ENCODE results near the gene FNDC3A.
"Not testable (repeated sequence)": the region's sequence is repeated elsewhere in the genome, so short reads cannot be mapped to it uniquely, and the experiment has no call there.

Gene FNDC3A

GRCh38 chr13:49062297-49062896 lies 86.7 kb downstream of the FNDC3A start:
- DNase-seq (ENCODE audit: insufficient read length, low spot score) (no peak), FAIRE-seq (no peak)
- TF ChIP-seq CTCF (IDR thresholded peaks at IDR 0.05; ENCODE audit: insufficient read depth, missing control alignments), result no peak

- TF ChIP-seq CTCF (IDR thresholded peaks at IDR 0.05; ENCODE audit: insufficient read depth, missing control alignments), result no peak
- FAIRE-seq (no peak), DNase-seq (ENCODE audit: insufficient read length, low spot score) (no peak)
Observed at GRCh38 chr13:49063011-49063410, 87.3 kb downstream of the FNDC3A start.

- FAIRE-seq (no peak), DNase-seq (ENCODE audit: insufficient read length, low spot score) (no peak)
- no peak for TF ChIP-seq CTCF (IDR thresholded peaks at IDR 0.05; ENCODE audit: insufficient read depth, missing control alignments)
Observed at GRCh38 chr13:49063497-49063896, 87.8 kb downstream of the FNDC3A start.

- FAIRE-seq, result no peak
- no peak for DNase-seq (ENCODE audit: insufficient read length, low spot score)
- no peak for TF ChIP-seq CTCF (IDR thresholded peaks at IDR 0.05; ENCODE audit: insufficient read depth, missing control alignments)
Observed at GRCh38 chr13:49064476-49064875, 88.8 kb downstream of the FNDC3A start.

GRCh38 chr13:49066856-49067255 lies 91.1 kb downstream of the FNDC3A start:
- no peak for DNase-seq (ENCODE audit: insufficient read length, low spot score)
- no peak for FAIRE-seq
- TF ChIP-seq CTCF (IDR thresholded peaks at IDR 0.05; ENCODE audit: insufficient read depth, missing control alignments), result no peak

- not testable (repeated sequence) for FAIRE-seq
Observed at GRCh38 chr13:49068498-49068897, 92.8 kb downstream of the FNDC3A start.

GRCh38 chr13:49070021-49070420 lies 94.3 kb downstream of the FNDC3A start:
- not testable (repeated sequence) for FAIRE-seq; DNase-seq (ENCODE audit: insufficient read length, low spot score)

More at GRCh38 chr13:49068498-49068897, 92.8 kb downstream of the FNDC3A start:
- not testable (repeated sequence) for DNase-seq (ENCODE audit: insufficient read length, low spot score)

- TF ChIP-seq CTCF (IDR thresholded peaks at IDR 0.05; ENCODE audit: insufficient read depth, missing control alignments), result no peak
- no peak for DNase-seq (ENCODE audit: insufficient read length, low spot score)
- FAIRE-seq, result no peak
Observed at GRCh38 chr13:49071341-49071937, 95.7 kb downstream of the FNDC3A start.

Data from D721Med (cell line).